ENCODE measurements around the gene SYT15.
"Not testable (repeated sequence)": the region's sequence is repeated elsewhere in the genome, so short reads cannot be mapped to it uniquely, and the experiment has no call there.

SYT15 gene

DNA sequence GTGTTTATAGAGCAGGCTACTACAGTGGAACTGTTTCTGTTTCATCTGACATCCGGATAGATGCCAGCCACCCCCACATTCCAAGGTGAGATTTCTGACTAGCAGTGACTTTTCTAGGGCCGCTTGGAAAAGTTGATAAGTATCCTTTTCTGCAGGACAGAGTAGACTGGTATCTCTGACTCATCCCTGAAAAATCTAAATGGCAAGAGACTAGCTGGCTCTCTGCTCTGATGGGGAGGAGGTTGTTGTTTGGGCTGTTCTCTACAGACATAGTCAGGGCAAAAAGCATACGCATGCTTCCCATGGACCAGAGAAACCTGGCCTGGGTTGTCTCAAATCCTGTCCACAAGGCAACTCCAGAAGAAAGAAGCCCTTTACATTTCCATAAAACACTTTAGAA lies 10.7 kb downstream of the SYT15 start:
- DNase-seq (ENCODE audit: low spot score) = not testable (repeated sequence)

DNA sequence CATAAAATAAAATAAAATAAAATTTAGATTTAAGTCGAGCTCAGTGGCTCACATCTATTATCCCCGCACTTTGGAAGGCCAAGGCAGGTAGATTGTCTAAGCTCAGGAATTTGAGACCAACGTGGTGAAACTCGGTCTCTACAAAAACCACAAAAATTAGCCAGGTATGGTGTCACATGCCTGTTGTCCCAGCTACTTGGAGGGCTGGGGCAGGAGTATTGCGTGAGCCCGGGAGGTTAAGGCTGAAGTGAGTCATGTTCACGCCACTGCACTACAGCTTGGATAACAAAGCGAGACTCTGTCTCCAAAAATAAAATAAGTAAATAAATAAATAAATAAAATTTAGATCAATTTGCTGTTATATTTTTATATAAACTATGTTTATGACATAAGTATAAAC lies 12.1 kb downstream of the SYT15 start:
- not testable (repeated sequence) for DNase-seq (ENCODE audit: low spot score)

DNA sequence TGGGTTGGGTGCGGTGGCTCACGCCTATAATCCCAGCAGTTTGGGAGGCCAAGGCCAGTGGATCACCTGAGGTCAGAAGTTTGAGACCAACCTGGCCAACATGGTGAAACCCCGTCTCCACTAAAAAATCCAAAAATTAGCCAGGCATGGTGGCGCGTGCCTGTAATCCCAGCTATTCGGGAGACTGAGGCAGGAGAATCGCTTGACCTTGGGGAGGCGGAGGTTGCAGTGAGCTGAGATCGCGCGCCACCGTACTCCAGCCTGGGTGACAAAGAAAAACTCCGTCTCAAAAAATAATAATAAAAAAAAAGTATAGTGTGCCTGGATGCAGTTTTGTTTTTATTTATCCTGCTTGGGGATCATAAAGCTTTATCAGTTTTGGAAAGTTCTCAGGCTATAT lies 14.4 kb downstream of the SYT15 start:
- DNase-seq (ENCODE audit: low spot score) = not testable (repeated sequence)

DNA sequence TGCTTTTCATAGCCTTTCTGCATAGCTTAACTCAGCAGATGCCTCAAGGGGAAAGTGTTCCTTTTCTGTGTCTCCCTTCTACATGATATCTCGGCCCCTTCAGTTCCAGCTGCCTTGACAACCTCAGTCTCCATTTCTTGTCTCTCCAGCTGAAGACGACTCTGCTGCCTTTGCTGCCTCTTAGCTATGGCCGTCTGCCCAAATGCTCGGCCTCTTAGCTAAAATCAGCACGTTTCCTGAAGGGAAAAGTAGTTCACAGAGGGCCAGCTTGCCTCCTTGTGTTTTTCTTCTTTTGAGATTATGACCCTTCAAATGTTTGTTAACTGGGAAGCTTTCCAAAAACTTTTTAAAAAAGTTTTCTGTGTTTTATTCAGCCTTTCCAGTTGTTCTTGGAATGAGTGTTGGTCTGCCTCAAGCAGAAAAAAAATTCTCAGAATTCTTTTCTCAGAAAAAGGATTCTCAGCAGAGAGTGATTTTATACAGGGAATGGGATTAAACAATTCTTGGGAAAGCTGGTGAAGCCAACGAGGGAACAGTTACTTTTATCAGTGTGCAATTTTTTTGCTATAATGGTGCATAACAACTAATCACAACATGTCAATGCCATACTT lies 15.6 kb downstream of the SYT15 start:
- DNase-seq (ENCODE audit: low spot score) = not testable (repeated sequence)

DNA sequence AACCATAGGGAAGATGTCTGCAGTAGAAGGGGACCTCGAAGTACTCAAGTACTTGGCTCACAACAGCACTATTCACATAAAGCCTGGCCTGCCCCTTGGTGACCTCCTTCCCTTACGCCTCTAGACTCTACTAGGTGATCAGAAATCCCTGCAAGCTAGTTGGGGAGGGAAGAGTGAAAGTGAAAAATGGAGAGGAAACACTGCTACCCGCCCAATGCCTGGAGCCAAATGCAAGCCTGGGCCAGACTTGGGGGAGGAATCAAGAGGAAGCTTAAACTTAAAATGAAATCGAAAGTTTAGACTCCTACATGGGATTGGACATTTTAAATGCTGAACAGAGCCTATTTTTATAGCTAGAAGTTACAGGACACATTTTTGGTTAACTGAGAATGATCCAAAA lies 17.6 kb downstream of the SYT15 start:
- not testable (repeated sequence) for DNase-seq (ENCODE audit: low spot score)

DNA sequence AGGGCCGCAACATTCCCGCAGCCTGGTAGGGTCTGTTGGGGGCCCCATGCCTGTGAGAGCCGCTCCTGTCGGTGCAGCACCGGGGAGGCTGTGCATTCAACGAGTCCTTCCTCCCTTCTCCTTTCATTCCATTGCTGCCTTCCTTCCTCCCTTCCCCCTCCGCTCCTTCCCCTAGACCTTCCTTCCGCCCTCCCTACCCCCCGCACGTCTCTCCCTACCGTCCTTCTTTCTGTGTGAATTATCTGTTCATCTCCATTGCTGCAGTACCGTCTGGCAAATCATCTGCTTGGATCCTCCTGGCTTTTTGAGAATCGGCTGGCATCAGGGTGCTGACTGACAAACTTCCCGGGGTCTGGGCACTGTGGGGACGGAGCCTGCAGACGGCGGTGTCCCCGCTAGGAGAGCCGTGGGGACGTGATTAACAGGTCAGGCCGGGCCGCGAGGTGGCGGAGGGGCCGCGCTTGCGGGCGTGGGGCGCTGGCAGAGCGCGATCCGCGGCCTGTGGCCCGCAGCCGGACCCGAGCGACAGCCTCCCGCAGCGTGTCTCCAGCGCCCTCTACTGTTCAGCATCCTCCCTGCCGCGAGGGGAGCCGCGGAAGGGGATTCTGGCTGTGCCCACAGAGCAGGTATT lies 18.8 kb downstream of the SYT15 start:
- DNase-seq (ENCODE audit: low spot score) = not testable (repeated sequence)

DNA sequence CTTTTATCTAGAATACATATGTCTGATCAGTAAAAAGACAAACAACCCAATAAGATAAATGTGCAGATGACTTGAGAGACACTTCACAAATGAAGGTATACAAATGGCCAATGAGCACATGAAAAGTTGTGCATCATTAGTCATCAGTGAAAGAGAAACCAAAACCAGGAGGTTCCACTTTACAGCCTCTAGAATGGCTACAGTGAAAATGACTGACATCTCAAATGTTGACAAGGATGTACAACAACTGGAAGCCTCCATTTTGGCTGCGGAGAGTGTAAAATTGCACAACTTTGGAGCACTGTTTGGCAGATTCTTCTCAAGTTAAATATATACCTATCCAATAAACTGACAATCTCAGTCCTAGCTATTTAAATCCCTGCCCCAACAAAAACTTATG lies 21.6 kb downstream of the SYT15 start:
- not testable (repeated sequence) for DNase-seq (ENCODE audit: low spot score)

DNA sequence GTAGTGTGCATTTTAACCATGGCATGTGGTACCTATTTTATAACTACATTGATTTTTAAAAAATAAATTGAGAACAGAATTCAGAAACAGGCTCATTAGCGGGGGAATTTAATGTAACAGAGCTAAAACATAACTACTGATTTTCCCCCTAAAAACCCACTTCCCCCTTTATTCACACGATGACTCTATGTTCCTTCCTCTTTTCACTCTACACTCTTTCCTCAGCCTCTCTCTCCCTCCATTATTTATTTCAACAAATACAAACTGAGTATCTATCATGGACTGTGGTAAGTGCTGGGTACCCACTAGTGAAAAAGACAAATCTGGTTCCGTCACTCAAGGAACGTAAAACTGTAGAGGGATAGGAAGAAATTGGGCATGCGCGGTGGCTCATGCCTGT lies 36.6 kb downstream of the SYT15 start:
- DNase-seq (ENCODE audit: low spot score) = not testable (repeated sequence)

DNA sequence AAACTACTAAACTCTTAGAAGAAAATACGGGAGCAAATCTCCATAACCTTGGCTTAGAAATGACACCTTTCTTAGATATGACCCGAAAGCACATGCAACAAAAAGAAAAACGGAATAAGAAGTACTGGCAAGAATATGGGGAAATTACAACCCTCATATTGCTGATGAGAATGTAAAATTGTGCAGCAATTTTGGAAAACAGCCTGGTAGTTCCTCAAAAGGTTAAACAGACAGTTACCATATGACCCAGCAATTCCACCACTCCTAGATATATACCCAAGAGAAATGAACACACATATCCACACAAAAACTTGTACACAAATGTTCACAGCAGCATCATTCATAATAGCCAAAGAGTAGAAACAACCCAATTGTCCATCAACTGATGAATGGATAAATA lies 37.3 kb downstream of the SYT15 start:
- not testable (repeated sequence) for DNase-seq (ENCODE audit: low spot score)

DNA sequence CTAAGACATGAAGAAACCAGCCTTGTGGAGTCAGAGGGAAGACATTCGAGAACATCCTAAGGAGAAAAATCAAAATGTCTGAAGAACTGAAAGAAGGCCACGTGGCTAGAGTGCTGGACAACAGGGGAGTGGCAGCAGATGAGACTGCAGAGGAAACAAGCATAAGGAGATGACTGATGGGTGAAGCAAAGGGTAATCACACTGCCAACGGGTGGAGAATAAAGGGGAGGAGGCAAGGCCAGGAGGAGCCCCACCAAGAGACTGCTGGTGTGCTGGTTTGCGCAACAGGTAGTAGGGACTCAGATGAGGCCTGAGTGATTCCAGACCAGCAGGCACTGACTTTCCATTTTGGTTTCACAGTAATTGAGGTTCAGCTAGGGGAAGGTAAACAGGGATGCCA lies 38.2 kb downstream of the SYT15 start:
- DNase-seq (ENCODE audit: low spot score) = not testable (repeated sequence)

DNA sequence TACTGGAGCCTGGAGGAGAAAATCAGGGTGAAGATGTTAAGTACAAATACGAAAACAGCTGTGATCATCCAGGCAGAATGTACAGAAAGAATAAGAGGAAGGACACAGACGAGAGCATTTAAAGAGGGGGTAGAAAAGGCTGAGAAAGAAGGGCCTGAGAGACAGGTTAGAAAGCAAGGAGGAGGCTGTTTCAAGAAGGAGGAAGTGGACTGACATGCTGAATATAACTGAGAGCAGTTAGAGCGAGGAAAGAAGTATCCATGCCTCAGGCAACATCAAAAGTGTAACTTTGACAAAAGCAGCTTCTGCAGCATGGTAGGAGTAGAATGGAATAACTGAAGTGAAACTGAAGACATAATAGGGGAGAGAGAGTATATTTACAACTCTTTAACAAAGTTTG lies 39.0 kb downstream of the SYT15 start:
- DNase-seq (ENCODE audit: low spot score) = not testable (repeated sequence)

DNA sequence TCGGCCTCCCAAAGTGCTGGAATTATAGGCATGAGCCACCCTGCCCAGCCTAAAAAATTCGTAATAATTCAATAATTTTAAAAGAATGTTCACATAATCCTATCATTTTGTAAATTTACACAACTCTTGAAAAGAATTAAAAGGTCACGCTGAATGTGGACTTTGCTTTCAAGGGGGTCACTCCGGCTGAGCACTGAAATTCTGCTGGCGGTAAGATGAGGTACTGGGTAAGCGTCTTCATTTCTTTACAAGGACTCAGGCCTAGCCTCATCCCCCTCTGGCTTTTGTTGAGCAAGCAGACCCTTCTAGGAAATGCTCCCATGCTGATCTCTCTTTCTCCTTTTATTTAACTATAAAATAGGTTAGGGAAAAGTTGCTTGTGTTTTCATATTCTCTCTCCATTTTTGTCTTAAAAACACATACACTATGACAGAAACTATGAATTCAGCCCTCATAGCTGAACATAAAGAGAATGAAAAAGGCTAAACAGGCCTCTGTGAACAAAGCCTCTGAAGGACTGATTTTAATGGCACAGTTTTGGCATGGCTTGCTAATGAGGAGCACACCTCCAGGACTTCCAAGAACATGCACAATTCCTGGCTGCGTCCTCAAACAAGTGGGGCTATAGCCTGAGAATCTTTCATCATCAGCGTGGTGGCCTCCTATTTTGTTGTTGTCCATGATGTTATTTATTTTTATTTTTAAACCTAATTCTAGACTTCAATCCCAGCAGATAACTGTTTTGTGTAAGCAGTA lies 45.1 kb downstream of the SYT15 start:
- not testable (repeated sequence) for DNase-seq (ENCODE audit: low spot score)

DNA sequence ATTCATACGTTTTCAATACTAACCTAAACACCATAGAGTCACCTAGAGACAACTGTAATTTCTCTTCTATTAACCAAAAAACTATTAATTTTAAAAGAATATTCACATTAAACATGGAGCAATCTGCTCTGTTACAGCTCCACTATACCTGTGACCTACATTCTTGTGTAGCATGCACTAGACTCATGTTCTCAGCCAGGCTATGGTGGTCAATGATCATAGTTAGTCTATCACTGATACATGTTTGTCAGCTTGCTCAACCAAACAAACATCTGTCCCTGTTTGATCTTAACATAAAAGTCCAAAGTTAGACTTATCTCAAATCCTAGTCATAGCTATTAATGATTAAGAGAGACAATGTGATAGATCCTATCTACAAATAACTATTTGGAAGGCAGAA lies 50.9 kb downstream of the SYT15 start:
- not testable (repeated sequence) for DNase-seq (ENCODE audit: low spot score)

DNA sequence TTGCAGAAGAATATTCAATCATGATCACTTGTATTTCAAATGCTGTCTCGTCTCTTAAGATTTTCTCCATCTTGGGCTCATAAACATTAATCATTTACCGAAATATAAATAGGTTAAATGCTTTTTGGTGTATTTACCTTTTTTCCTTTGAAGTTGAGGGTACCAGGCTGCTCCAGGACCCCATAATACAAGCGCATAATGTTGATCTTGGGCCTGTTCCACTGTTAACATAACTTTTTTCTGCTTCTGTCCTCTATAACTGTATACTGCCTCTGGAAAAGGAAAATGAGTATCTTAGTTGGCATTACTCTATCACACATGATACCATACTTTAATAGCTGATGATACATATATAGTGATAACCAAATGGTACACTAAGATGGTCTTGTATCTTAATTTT lies 51.9 kb downstream of the SYT15 start:
- DNase-seq (ENCODE audit: low spot score) = not testable (repeated sequence)

DNA sequence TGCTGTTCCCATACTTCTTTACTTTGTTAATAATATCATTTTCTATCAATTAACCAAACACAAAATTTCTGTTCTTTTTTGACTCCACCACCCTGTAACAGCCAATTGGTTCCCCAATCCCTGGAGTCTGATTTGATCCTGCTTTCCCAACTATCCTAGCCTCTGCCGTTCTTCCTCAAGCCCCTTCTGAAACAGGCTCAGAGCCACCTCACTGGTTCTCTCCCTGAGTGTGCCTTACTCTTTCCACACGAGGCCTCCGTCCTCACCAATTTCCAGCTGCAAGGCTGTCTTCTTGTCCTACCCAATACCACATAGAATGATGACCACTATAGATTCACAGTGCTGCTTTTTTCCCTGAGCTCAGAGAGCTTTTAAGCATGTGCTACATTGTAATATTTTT lies 52.8 kb downstream of the SYT15 start:
- DNase-seq (ENCODE audit: low spot score) = not testable (repeated sequence)

DNA sequence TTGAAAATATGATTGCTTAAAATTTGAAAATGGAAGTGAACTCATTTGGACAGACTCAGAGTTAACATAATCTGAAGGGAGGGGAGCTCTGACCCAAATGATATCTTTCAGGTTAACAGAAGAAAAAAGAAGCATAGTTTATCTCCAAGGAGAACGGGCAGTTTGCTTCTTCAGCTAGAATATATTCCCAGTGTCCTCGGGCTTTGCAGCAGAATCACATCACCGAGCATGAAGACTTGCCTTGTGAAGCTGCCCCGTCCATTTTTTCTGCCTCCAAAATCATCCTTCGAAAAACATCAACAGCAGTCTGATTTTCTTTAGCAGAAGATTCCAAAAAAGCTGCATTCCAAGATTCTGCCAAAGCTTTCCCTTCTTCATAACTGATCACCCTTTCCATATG lies 55.8 kb downstream of the SYT15 start:
- not testable (repeated sequence) for DNase-seq (ENCODE audit: low spot score)

DNA sequence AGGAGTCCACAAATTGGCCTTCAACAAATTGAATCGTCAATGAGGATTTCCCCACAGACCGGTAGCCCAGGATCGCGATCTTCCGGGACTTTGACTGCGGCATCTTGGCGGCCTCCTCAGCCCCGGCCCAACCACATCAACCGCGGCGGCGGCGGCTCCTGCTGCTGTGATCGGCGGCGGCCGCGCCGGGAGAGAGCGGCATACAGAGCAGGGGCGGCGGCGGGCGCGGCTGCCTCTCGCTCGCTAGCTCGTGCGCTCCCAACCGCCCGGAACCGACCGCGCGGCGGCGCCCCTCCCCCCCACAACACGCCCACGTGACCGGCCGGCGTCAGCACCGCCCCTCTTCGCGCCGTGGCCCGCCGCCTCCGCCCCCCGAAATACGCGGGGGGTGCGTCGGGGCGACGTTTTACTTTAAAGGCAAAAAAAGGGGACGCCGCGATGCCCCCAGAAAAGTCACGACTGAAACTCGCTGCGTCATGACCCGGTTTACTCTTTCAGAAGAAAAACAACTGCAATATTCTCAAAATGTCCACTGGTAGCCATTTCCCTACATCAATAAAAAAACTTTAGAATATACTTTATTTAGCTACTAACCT lies 56.5 kb downstream of the SYT15 start:
- DNase-seq (ENCODE audit: low spot score) = not testable (repeated sequence)

DNA sequence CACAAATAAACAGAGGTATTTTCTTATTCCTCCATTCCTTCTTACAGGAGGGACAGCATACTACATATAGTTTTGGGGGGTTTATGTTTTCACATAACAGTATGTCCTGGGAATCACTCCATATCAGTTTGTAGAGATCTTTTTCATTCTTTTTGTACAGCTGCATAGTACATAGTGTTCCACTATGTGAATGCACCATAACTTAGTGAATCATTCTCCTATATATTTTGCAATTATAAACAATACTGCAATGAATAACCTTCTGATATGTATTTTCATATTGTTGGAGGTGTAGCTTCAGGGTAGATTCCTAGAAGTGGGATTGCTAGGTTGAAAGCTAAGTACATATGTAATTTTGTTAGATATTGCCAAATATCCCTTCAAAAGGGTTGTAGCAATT lies 61.1 kb downstream of the SYT15 start:
- DNase-seq (ENCODE audit: low spot score) = not testable (repeated sequence)
